HS-27A (cell line): ENCODE data around the gene ZNF563.
"Not testable (repeated sequence)": the region's sequence is repeated elsewhere in the genome, so short reads cannot be mapped to it uniquely, and the experiment has no call there.

Experiments
- DNase-seq: peaks from one replicate; pipeline ENCODE4 v3.0.0-alpha.2; 2012; ENCODE audit warnings: low read depth, missing footprints

ZNF563 gene

GRCh38 chr19:12333162-12334159 is at the start of gene ZNF563:
Gene ZNF563 (minus strand): TSS chr19:12333633. CDS start chr19:12333482, 151 bp downstream.
- DNase-seq = peak; percentile 83

DNA sequence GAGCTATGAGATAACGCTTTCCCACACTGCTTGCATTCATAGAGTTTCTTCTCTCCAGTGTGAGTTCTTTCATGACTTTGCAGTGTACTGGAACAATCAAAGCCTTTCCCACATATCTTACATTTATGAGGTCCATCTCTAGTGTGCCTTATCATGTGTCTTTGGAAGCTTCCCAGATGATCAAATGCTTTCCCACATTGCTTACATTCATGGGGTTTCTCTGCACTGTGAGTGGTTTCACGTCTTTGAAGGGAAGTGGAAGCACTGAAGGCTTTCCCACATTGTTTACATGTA is 47.0 kb upstream of the ZNF563 start:
- DNase-seq = no peak

- DNase-seq = no peak
These were observed 46.5 kb upstream of the ZNF563 start for GRCh38 chr19:12379732-12380443.

GRCh38 chr19:12374026-12374425 is 40.6 kb upstream of the ZNF563 start:
- DNase-seq = no peak

- peak; percentile 92 for DNase-seq
These were observed 32.1 kb upstream of the ZNF563 start, which contains the start of gene ZNF442 for GRCh38 chr19:12365236-12366162. Gene ZNF442 (minus strand): TSS chr19:12365683. CDS start chr19:12363631, 2,052 bp downstream.

- DNase-seq = no peak
These were observed 31.2 kb upstream of the ZNF563 start for GRCh38 chr19:12364391-12365235.

- not testable (repeated sequence) for DNase-seq
These were observed 28.8 kb upstream of the ZNF563 start for GRCh38 chr19:12362236-12362635.

DNA sequence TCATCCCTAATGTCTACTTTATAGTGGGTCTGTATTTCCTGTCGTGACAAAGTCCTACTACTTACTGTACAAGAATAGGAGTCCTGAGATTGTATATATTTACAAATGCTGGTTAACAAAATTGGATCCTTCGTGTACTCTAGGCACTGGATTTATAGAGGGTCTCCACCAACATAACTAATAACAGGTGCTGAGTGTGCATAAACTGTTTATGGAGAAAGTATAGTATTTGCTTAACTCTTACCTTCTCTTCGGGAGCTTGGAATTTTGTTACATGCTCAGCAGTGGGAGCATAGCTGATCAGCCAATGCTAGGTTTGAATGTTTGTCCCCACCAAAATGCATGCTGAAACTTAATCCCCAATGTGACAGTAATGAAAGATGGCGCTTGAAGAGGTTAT is 19.9 kb upstream of the ZNF563 start:
- DNase-seq = no peak

- no peak for DNase-seq
These were observed 17.4 kb upstream of the ZNF563 start for GRCh38 chr19:12350890-12351197.

GRCh38 chr19:12350185-12350889 is 16.9 kb upstream of the ZNF563 start:
- no peak for DNase-seq

DNA sequence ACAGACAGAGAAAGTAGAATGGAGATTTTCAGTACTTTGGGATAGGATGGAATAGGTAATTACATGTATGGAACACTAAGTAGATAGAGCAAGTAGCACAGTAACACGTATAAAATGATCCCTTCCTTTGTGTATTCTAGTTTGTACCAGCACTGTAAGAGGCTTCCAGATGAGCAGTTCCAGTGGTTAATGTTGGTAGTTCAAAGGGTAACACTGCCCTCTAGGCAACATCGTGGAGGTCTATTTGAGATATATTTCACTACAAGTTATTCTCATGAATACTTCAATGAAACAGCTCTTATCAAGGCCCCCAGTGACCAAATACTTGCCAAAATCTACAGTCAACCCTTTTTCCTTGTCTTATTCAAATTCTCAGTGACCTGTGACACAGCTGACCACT is 13.5 kb upstream of the ZNF563 start:
- no peak for DNase-seq

DNA sequence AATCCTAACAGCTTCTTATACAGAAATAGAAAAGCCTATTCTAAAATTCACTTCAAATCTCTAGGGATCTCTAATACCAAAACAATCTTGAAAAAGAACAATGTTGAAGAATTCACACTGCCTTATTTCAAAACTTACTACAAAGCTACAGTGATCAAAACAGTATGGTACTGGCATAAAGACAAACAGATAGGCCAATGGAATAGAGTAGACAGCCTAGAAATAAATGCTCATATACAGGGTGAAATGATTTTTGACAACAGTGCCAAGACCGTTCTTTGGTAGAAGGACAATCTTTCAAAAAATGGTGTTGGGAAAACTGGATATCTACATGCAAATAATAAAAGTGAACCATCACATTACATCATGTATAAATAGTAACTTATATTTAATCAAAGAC is 11.8 kb upstream of the ZNF563 start:
- DNase-seq = no peak

GRCh38 chr19:12331211-12331941 is 2.1 kb downstream of the ZNF563 start:
- DNase-seq = no peak

DNA sequence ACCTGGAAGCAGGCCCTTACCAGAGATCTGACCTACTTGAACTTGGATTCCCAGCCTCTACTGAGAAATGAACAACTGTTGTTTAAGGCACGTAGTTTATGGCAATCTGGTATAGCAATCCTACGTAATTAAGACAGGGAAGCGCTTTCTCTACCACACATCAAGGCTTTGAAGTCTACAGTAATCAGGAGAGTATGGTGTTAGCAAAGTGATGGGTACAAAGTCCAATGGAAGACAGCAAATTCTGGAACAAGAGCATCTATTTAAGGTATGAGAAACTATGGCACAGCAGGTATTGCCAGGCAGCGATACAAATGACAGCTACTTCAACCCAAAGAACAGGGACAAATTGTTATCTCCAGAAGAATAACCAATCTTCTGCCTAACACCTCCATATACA is 3.1 kb downstream of the ZNF563 start:
- DNase-seq = no peak

DNA sequence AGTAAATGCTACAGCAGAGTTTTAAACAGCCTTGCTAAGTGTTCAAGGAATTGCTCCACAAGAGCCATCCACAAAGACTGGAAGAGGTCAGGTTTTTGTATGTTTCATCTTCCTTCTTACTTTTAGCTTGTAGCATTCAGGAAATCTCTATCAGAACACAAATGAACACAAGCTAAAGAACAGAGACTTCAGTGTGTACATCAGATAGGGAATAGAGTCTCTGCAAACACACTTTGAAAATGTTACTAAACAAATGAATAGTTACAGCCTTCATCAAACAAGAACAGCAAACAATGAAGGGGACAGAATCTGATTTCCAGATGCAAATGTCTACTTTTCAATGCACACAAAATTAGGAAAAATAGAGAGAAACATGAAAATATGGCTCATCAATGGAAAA is 7.7 kb downstream of the ZNF563 start:
- no peak for DNase-seq

GRCh38 chr19:12318782-12319413 is 14.5 kb downstream of the ZNF563 start:
- no peak for DNase-seq

DNA sequence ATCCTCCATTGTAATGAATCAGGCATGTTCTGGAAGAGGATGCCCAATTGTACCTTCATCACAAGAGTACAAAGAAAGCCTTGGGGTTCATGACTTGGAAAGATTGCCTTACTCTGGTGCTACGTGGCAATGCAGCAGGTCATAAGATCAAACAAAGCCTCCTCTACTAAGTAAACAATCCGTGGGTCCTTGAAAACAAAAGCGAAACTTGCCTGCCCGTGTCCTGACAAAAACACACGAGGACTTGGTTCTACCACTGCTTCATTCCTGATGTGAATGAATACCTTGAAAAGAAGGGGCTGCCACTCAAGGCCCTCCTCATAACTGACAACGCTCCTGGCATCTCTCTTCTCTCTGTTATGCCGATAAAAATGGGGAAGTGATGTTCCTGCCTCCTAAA is 18.9 kb downstream of the ZNF563 start:
- DNase-seq = no peak

DNA sequence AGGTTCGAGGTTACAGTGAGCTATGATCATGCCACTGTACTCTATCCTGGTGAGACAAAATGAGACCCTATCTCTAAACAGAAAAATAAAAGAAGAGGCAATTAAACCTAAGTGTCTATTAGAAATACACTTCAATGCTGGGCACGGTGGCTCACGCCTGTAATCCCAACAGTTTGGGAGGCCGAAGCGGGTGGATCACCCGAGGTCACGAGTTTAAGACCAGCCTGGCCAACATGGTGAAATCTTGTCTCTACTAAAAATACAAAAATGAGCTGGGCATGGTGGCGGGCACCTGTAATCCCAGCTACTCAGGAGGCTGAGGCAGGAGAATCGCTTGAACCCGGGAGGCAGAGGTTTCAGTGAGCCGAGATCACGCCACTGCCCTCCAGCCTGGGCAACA is 24.5 kb downstream of the ZNF563 start:
- not testable (repeated sequence) for DNase-seq

- DNase-seq = no peak
These were observed 38.2 kb downstream of the ZNF563 start for GRCh38 chr19:12295191-12295590.
